Glomerular visceral epithelial cell (primary cell): Measurements from ENCODE around the gene C19orf81.

Source experiments
- DNase-seq: peaks from one replicate; pipeline ENCODE4 v3.0.0-alpha.2; 2016; ENCODE audit errors: extremely low spot score

C19orf81 gene

DNA sequence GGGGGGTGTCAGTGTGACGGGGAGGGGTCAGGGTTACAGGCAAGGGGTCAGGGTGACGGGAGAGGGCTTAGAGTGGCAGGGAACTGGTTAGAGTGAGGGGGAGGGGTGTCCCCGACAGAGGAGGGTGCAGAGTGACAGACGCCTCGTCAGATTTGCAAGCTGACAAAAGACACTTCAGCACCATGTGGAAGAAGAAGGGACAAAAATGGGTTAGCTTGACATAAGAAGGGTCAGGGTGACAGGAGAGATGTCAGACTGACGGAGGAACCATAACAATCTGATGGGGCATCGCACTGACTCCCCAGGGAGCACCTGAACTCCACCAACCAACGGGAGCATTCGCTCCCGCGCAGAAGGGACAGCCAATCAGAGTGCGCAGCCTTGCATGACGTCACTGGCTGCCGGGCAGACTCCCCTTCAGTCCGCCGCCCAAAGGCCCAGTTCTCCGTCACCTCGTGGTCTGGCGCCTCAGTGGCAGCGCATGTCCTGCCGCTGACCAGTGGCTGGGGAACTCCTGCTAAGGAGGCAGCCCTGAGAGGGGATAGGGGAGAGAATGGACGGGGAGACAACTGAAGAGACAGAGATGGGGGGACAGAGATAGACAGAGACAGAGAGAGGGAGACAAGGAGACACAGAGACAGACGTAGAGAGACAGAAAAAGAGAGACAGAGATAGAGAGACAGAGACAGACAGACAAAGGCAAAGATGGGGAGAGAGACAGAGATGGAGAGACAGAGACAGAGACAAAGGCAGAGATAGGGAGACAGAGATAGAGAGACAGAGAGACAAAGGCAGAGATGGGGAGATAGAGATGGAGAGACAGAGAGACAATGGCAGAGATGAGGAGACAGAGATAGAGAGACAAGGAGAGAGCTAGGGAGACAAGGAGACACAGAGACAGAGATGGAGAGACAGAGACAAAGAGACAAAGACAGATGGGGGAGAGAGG is 30.2 kb downstream of the C19orf81 start:
- peak; percentile 76 for DNase-seq

DNA sequence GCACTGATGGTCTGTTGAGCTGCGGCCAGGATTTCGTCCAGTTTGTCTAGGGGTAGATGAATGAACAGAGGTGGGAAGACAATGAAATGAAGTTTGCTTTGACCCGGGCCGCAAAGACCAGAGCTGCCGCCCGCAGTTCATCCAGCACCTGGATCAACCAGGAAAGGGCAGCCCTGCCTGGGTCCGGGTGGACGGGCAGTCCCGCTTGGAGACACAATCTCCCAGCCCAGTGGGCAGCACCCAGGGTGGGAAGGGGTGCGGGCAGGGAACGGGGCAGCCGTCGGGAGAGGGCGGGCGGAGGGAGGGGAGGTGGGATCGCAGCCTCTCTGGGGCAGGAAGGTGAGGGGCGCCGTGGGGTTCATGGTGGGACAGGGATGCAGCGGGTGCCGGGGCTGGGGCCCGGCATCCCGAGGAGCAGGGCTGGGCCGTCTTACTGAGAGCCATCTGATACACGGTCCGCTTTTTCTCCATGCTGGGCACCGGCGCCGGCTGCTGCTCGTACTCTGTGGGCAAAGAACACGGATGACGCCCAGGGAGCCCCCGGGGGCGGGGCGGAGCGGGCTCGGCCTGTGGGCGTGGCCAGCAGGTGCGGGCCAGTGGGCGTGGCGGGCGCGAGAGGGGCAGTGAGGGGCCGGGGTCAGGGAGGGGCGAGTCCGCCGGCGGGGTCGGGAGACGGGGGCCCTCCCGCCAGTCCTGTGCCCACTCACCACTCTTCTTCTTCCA is 37.2 kb downstream of the C19orf81 start:
- DNase-seq: no peak

DNA sequence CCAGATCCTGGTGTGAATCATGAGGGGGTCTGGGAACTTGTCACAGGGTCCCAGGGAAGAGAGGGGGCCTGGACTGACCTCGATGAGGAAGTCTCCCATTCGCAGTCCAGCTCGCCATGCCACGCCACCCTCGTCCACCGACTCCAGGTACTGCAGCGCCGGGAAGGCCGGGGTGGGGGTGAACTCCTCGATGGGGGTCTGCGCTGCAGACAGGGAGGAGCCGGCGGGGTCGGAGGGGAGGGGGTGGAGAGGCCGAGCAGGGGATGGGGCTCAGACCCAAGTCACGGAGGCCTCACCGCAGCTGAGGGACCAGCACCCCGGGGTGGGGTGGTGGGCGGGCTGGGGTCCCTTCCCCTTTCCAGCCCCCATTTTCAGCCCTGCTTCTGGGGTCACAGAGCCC is 39.5 kb downstream of the C19orf81 start:
- no peak for DNase-seq

DNA sequence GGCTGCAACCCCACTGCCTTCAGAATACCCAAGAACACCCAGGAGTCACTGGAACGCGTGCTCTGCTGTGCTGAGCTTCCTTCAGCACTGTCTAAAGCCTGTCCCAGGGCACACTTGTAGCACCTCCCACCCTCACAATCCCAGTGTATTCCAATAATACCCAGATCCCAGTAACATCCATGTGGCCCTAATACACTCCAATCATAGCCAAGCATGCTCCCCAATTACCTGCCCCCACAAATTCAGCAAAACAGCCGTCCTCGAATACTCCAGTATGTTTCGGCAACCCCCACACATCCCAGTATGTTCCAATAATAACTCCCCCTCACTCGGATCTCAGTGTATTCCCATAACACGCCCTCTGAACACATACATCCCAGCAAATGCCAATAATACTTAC is 41.2 kb downstream of the C19orf81 start:
- no peak for DNase-seq

DNA sequence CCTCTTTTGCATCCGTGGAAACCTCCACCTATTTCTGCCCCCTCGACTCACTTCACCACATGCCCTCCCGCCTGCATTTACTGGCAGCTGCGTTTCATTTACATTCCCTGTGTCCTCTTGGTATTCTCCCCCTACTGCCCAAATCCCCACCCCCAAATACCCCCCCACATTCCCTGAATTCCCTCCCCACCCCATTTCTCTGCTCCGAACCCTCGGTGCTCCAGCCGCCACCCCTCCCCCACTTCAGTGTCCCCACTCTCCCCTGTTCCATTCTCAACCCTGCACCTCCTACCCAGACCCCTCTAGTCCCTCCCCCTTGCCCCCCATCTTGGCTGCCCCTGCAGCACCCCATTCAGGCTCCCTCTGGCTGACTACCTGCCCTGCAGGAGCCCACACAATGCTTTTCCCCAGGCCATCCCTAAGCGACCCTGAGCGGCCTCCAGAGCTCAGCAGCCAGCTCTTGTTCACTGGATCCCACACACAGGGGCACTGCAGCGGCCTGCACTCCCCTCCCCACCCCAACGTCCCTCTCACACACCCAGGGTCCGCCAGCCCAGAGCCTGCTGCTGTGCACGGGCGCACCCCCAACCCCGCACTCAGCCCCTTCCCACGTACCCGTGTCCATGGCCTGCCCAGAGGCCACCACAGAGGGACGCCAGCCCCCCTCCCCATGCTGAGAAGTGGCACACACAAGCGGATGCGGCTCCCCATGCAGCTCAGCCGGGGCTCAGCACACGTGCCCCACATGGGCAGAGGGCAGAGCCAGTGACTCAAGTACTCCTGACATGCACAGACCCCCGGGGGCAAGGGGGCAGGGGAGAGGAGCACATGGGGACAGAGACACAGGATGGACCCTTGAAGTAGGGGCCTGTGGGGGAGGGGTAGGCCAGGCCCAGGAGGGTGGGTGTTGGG is 44.1 kb downstream of the C19orf81 start:
- no peak for DNase-seq

DNA sequence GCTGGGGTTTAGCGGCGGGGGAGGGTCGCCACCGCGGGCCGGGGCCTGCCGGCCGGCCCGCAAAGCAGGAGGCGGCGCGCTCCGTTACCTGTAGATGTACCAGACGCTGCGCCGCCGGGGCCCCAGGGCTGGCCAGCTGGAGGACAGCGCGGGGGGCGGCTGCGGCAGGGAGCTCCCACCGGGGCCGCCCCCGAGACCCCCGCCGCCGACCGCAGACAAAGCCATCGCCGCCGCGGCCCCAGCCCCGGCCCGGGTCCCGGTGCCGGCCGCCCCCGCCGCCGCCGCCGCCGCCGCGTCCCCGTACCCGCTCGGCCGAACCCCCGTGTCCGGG is 45.5 kb downstream of the C19orf81 start:
- no peak for DNase-seq

DNA sequence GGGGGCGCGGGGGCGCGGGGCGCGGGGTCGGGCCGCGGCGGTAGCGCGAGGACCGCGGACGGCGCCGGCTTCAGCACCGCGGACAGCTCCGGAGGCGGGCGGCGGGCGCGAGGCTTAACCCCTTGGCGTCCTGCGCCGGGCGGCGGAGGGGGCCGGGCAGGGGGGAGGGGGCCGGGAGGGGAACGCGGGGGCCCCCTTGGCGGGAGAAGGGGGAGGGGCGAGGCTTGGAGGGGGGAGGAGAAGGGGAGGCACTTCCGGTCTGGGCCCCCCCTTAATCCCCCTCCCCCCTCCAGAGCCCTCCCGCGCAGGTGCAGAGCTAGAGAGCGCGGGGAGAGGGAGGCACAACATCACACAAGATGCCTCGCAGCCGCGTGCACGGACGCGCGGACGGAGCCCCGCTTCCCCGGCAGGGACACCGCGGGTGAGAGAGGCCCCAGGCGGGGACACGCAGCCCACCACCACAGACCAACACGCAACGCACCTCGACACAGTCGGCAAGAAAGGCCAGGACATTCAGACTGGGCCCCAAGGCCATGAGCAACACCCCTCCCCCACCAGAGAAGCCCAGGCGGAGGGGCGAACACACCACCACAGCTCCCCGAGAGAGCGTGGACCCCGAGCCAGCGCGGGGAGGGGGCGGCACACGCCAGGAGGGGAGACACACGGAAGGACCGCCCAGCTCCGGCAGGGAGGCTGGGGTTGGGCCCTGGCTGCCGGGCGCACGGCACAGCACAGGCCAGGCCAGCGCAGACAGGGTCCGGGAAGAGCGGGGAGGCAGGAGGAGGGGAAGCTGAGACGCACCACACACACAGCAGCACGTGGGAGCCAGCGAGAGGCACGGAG is 46.2 kb downstream of the C19orf81 start:
- peak; percentile 15 for DNase-seq

DNA sequence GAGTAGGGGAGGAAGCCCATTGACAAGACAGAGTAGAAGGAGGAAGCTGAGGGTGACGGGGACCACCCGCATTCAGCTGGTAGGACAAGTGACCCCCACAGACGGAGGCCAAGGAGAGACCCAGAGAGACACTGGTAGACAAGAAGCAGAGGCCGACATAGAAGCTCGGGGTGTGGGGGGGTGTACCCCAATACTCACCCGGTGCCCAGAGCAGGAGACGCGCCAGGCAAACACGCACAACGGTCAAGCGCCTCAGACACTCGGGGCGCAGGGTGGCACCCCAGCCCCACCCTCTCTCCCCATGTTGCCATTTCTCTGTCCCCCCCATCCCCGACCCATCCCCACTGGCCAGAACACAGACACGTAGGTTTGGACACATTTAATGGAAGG is 46.8 kb downstream of the C19orf81 start:
- no peak for DNase-seq

DNA sequence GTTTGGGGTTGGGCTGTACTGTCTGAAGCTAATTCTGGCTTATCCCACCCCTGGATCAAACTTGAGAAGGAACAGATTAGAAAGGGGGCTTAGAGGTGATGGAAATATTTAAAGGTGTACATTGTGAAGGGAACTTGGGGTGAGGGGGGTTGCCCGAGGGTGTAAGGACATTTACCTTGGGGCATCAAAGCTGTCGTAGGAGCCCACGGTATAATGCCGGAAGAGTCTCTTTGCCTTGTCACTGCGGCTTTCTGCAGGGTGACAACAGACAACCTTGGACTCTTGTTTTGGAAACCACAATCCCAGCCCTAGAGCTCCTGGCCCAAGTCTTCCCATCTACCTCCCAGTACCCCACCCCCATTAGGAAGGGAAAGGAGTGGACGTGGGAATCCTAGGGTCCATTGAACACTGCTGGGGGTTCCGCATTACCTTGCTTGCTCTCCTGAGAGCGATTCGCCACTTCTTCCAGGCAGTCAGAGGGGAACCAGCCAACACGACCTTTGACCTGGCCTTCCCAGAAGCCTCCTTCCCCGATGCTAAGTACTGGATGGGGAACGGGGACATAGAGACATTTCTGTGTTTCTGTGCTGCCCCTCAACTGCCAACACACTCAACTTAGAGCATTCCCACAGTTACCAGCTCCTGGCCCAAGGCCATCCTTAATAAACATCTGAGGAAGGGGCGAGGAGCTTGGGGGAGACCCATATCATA is 48.3 kb downstream of the C19orf81 start:
- no peak for DNase-seq

DNA sequence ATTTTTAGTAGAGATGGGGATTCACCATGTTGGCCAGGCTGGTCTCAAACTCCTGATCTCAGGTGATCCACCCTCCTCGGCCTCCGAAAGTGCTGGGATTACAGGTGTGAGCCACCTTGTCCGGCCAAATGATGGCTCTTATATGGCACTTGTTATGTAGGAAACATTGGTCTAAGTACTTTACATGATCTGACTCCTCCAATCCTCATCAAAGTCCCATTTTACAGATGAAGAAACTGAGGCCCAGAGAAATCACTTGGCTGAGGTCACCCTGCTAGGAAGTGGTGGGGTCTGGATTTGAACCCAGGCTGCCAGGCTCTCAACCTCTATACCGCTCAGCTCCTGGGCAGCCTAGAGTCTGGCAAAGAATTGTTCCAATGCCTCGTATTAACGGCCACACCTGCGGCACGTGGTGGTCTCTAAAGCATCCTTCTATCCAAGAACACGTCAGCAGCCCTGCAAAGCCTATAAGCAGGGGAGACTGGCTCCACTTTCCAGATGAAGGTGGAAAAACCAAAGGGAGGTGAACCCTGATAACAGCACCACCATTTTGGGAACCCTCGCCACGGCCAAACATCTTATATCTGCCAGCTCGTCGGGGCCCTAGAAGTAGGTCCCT is 52.2 kb downstream of the C19orf81 start:
- no peak for DNase-seq

DNA sequence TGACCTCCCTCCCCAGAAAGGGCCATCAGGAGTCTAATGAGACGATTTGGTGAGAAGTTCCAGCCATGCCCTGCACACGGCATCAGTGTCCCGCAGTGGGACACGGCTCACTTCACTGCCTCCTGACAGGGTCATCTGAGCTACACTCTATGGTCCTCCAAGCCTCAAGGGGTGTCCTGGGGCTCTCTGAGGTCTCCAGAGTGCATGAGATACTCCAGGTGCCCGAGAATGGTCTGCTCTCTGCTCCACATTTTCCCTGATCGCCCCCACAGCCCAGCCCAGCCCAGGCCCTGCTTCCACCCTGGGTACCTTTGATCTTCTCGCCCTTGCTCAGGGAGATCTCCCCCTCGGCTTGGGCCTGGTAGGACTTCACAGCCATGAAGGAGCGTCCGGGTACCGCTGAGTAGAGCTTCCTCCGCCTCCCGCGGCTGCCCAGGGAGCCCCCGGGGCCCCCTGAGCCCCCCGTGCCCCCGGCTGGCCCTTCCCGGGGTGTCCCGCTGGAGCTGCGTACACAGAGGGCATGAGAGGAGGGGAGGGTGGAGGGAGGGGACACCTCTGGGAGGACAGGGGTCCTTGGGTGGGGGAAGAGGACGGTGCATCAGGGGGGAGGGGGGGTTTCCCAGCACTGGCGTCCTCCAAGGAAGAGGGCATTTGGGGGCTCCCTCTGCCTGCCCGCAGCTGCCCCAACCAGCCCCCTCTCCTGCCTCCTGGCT is 53.1 kb downstream of the C19orf81 start:
- no peak for DNase-seq

DNA sequence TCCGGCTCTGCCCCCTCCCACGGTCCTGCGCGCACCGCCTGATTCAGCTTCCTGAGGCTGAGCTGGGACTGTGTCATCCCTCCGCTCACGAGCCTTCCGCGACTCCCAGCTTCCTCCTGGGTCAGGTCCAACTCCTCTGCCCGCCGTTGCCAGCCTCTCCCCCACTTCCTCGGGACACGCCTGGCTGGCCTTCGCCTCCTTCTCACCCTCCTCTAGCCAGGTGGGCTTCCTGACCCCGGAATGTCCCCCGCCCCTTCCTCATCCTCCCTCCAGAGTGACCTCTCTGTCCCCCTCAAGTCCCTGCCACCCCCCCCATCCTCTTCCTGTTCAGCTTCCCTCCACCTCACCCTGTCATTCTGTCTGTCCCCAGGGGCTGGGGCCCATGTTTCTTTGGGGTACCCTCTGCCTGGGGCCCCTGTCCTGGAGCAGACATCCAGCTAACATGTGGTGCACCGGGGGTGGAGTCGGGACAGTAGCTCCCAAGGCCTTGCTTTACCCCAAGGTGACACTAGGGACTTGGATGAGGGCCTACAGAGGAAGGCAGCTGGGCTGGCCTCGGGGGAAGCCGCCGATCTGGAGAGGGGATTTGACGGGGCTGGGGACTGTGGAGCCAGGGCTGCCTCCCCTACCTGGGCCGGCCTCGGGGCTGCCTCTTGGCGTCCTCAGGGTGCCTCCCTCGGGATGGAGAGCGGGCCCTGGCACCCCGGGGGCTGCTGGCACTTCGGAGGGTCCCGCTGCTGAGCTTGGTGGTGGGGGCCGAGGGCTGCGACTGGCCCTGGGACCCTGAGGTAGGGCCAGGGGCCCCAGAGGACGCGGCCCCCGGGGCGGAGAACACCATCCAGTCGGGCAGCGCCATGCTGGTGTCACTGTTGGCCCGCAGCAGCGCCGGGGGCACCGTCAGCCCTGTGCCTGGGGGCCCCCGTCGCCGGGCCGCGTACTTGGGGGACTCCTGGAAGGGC is 53.9 kb downstream of the C19orf81 start:
- DNase-seq: peak; percentile 60

DNA sequence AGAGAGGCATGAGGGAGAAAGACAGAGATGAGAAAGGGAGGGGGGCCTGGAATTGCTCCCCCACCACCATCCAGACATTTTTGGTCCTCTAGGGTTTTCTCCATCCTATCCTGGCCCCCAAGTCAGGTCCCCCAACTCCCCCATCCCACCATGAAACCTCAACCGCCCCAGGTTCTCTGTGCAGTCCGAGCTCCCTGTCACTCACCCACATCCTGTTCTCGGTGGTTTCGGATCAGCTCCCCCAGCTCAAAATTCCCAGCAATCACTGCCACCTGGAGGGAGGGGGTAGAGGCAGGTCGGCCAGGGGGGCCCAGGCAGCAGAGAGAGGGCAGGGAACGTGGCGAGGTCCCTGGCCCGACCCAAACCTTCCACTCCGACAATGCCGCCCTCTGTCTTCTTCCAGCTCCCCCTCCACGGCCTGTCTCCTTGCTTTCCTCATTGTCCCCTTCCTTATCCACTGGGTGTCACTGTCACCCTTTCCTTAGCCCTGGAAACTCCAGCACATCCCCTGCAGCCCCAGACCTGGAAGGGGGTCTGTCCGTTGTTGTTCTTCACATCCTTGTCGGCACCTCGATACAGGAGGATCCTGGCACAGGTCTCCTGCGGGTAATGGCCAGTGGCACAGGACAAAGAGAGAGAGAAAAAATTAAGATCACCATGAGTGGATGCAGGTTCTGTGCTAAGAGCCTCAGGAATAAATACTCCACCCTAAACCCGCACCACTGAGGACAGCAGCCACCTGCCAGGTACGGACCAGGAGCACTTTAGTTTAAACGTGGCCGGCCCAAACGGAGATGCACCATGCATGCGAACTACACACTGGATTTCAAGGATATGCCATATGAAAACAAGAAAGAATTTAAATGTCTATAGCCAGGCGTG is 54.9 kb downstream of the C19orf81 start:
- peak; percentile 25 for DNase-seq

DNA sequence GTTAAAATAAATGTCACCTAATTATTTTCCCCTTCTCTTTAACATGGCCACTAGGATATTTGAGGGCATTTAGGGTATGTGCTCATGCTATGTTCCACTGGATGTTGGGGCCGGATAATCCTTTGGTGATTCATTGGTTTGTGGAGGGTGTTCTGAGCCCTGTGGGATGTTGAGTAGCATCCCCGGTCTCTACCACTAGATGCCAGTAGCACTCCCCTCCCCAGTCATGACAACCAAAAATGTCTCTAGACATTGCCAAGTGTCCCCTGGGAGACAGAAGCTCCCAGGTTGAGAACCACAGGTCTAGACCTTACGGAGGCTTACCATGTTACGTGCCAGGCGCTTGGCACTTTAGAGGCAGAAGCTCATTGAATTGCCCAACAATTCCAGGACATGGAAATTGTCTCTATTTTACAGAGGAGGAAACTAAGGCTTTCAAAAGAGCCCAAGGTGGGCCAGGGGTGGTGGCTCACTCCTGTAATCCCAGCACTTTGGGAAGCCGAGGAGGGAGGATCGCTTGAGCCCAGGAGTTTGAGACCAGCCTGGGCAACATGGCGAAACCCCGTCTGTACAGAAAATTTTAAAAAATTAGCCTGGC is 56.3 kb downstream of the C19orf81 start:
- peak; percentile 72 for DNase-seq

DNA sequence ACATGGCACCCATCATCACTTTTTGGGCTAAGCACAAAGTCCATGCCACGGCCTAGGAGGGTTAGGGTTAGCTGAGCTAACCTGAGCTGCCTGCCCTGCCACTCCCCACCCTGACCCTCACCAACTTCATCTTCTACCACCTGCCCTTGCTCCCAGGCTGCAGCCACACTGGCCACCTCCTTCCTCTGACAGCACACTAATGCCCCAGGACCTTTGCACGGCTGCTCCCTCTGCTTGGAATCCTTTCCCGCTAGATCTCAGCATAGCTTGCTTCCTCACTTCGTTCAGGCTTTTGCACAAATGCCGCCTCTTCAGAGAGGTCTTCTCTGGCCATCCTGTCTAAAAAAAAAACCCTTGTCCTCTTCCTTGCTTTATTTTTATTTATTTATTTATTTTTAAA is 57.1 kb downstream of the C19orf81 start:
- DNase-seq: no peak

DNA sequence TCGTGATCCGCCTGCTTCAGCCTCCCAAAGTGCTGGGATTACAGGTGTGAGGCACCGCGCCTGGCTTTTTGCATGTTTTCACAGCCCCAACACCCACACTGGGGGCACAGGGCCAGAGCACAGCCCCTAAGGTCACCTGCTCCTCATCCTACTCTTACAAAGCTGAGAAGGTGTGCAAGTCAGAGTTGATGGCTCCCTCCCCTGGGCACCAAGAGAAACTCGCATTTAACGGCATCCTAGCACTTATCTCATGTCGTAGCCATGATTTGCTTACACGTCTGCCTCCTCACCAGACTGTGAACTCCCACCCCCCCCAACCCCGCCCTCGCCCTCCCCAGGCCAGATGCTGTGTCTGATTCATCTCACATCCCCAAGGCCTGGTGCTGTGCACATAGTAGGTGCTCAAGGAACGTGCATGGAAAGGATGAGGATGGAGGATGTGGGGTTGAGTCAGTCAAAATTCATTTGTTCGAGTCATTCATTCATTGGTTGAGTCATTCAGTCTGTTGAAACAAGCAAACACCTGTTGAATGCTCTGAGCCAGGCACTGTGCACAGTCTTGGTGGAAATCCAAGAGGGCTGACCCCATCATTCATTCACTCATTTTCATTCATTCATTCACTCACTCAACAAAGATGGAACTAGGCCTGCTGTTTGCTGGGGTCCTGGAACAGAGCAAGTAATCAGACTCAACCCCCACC is 59.1 kb downstream of the C19orf81 start:
- DNase-seq: no peak
